K562 (cell line): ENCODE data around the gene ARL16.

Experiments
- ELK3 ChIP-seq: fragments of 450-650 bp; formaldehyde crosslinking; IDR thresholded peaks from 2 replicates; pipeline ENCODE4 v1.4.0; 2020; ENCODE audit warnings: mild to moderate bottlenecking
- FOXA1 ChIP-seq: fragments of 450-650 bp; IDR thresholded peaks from 2 replicates; pipeline ENCODE4 v1.6.1; 2016; ENCODE audit warnings: mild to moderate bottlenecking, borderline replicate concordance
- LARP7 ChIP-seq: fragments of 450-650 bp; IDR thresholded peaks from 2 replicates; pipeline ENCODE4 v1.6.1; 2016
- NCOA1 ChIP-seq: fragments of 450-650 bp; IDR thresholded peaks from 2 replicates; pipeline ENCODE4 v1.6.1; 2016; ENCODE audit warnings: low read depth
- PRMT5 ChIP-seq: sonication (generic); formaldehyde crosslinking; IDR thresholded peaks from 2 replicates; pipeline ENCODE4 v1.5.0; 2020; ENCODE audit warnings: missing genetic modification reagents
- RCOR1 ChIP-seq, 2 experiments: IDR thresholded peaks; 2 replicates each; pipeline ENCODE4 v1.6.1; 2012; ENCODE audit warnings: low read depth in 2 of 2, low read length in 2 of 2, borderline replicate concordance in 1 of 2, improper control_type of control experiment in 1 of 2
- ZFX ChIP-seq: sonication (generic); formaldehyde crosslinking; IDR thresholded peaks from 2 replicates; pipeline ENCODE4 v1.8.0; 2022; ENCODE audit warnings: mild to moderate bottlenecking, missing genetic modification reagents, moderate library complexity
- ZNF436 ChIP-seq: fragments of 250-450, 450-650 bp; sonication (Bioruptor Pico); formaldehyde crosslinking; IDR thresholded peaks from 2 replicates; pipeline ENCODE4 v1.7.0; 2020; ENCODE audit warnings: mild to moderate bottlenecking
- TF ChIP-seq, protein P1 (sequence below), 3 experiments: IDR thresholded peaks in 2 of 3; conservative IDR thresholded peaks in 1 of 3; 2 replicates each; pipeline ENCODE4 v1.5.1; 2011 to 2012; ENCODE audit warnings: low read length in 3 of 3, mild to moderate bottlenecking in 3 of 3, control low read depth in 2 of 3, improper control_type of control experiment in 1 of 3, inconsistent platforms in 1 of 3, low read depth in 1 of 3, mixed read lengths in 1 of 3, moderate library complexity in 1 of 3; ENCODE audit not compliant: insufficient read depth in 2 of 3
- TF ChIP-seq, protein P2 (sequence below): fragments of 450-650 bp; conservative IDR thresholded peaks from 2 replicates; pipeline ENCODE4 v1.6.1; 2016; ENCODE audit warnings: missing genetic modification characterization, low read depth, mild to moderate bottlenecking, missing compliant biosample characterization, moderate library complexity

DNA sequence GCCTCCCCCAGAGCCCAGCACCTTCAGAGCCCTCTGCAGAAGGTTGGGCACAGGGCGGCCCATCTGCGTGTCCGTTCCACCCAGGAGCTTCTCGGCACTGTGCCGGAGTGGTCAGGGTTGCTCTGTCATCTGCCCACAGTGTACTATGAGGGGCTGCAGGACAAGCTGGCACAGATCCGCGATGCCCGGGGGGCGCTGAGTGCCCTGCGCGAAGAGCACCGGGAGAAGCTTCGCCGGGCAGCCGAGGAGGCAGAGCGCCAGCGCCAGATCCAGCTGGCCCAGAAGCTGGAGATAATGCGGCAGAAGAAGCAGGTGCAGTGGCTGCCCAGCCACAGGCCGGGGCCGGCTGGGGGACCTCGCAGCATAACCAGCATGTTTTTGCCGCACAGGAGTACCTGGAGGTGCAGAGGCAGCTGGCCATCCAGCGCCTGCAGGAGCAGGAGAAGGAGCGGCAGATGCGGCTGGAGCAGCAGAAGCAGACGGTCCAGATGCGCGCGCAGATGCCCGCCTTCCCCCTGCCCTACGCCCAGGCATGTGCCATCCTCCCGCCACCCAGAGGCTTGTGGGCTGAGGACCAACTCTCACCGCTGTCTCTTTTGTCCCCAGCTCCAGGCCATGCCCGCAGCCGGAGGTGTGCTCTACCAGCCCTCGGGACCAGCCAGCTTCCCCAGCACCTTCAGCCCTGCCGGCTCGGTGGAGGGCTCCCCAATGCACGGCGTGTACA, 12.8 kb upstream of the ARL16 start:
- TF ChIP-seq RCOR1 (IDR thresholded peaks at IDR 0.05; ENCODE audit: borderline replicate concordance in 1 of 2, low read depth in 2 of 2, low read length in 2 of 2), result no peak
- no peak for TF ChIP-seq FOXA1
- TF ChIP-seq ZFX, result no peak
- TF ChIP-seq, protein P1, sequence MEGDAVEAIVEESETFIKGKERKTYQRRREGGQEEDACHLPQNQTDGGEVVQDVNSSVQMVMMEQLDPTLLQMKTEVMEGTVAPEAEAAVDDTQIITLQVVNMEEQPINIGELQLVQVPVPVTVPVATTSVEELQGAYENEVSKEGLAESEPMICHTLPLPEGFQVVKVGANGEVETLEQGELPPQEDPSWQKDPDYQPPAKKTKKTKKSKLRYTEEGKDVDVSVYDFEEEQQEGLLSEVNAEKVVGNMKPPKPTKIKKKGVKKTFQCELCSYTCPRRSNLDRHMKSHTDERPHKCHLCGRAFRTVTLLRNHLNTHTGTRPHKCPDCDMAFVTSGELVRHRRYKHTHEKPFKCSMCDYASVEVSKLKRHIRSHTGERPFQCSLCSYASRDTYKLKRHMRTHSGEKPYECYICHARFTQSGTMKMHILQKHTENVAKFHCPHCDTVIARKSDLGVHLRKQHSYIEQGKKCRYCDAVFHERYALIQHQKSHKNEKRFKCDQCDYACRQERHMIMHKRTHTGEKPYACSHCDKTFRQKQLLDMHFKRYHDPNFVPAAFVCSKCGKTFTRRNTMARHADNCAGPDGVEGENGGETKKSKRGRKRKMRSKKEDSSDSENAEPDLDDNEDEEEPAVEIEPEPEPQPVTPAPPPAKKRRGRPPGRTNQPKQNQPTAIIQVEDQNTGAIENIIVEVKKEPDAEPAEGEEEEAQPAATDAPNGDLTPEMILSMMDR (IDR thresholded peaks at IDR 0.05 in 2 of 3, conservative IDR thresholded peaks at IDR 0.05 in 1 of 3; ENCODE audit: insufficient read depth in 2 of 3, low read depth in 1 of 3, low read length in 3 of 3), result no peak
- no peak for TF ChIP-seq PRMT5
- no peak for TF ChIP-seq ELK3
- TF ChIP-seq ZNF436, result no peak
- TF ChIP-seq NCOA1, result no peak
- no peak for TF ChIP-seq LARP7
- TF ChIP-seq, protein P2, sequence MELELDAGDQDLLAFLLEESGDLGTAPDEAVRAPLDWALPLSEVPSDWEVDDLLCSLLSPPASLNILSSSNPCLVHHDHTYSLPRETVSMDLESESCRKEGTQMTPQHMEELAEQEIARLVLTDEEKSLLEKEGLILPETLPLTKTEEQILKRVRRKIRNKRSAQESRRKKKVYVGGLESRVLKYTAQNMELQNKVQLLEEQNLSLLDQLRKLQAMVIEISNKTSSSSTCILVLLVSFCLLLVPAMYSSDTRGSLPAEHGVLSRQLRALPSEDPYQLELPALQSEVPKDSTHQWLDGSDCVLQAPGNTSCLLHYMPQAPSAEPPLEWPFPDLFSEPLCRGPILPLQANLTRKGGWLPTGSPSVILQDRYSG, result no peak
